ENCODE data around the gene TXNRD3. TPM values are rescaled to one million over a fixed set of nuclear protein-coding genes. Genes with fewer than 3 reads are reported as not detected.

Gene TXNRD3
- total RNA-seq, 3 donors from 2014 or later = 11.8 to 19.3 (median 16.4) TPM

GRCh38 chr3:126684218-126684751 lies 29.4 kb upstream of the TXNRD3 start:
- no peak for DNase-seq (ENCODE audit: low spot score in 2 of 2)
- H3K36me3 ChIP-seq = no peaks in the 10 kb centered on the region
- no peak overlapping the region for H3K4me3 ChIP-seq
- no peak for TF ChIP-seq POLR2AphosphoS5 (IDR thresholded peaks at IDR 0.05)
- TF ChIP-seq POLR2A (IDR thresholded peaks at IDR 0.05) = no peak
- no peak for TF ChIP-seq CTCF (IDR thresholded peaks at IDR 0.05)
- no peak overlapping the region for H3K27ac ChIP-seq
- H3K27me3 ChIP-seq = no peaks in the 10 kb centered on the region
- intact Hi-C loops (cut with DNase I; ENCODE audit: low total_unique reads) = no loop called here
- no peaks in the 10 kb centered on the region for H3K9me3 ChIP-seq
- no peaks in the 10 kb centered on the region for H3K4me1 ChIP-seq

GRCh38 chr3:126683069-126683468 lies 28.1 kb upstream of the TXNRD3 start:
- H3K4me3 ChIP-seq = no peak overlapping the region
- TF ChIP-seq POLR2A (IDR thresholded peaks at IDR 0.05) = no peak
- H3K9me3 ChIP-seq = no peaks in the 10 kb centered on the region
- no peaks in the 10 kb centered on the region for H3K4me1 ChIP-seq
- no peak for DNase-seq (ENCODE audit: low spot score in 2 of 2)
- no peaks in the 10 kb centered on the region for H3K36me3 ChIP-seq
- intact Hi-C loops (cut with DNase I; ENCODE audit: low total_unique reads) = no loop called here
- H3K27ac ChIP-seq = no peak overlapping the region
- no peaks in the 10 kb centered on the region for H3K27me3 ChIP-seq

GRCh38 chr3:126682009-126682408 lies 27.1 kb upstream of the TXNRD3 start:
- no peak overlapping the region for H3K4me3 ChIP-seq
- DNase-seq (ENCODE audit: low spot score in 2 of 2) = no peak
- no peak overlapping the region for H3K27ac ChIP-seq
- no peaks in the 10 kb centered on the region for H3K36me3 ChIP-seq
- intact Hi-C loops (cut with DNase I; ENCODE audit: low total_unique reads) = no loop called here
- H3K4me1 ChIP-seq = no peaks in the 10 kb centered on the region
- H3K27me3 ChIP-seq = no peaks in the 10 kb centered on the region
- TF ChIP-seq CTCF (IDR thresholded peaks at IDR 0.05) = no peak
- no peak for TF ChIP-seq POLR2AphosphoS5 (IDR thresholded peaks at IDR 0.05)
- no peak for TF ChIP-seq POLR2A (IDR thresholded peaks at IDR 0.05)
- H3K9me3 ChIP-seq = no peaks in the 10 kb centered on the region

- Histone ChIP-seq H3K9me3 (no peaks in the 10 kb centered on the region), H3K36me3 (no peaks in the 10 kb centered on the region), H3K4me3 (no peak overlapping the region), H3K4me1 (no peaks in the 10 kb centered on the region), H3K27ac (no peak overlapping the region), H3K27me3 (no peaks in the 10 kb centered on the region)
- TF ChIP-seq CTCF (IDR thresholded peaks at IDR 0.05) (no peak), POLR2AphosphoS5 (IDR thresholded peaks at IDR 0.05) (no peak), POLR2A (IDR thresholded peaks at IDR 0.05) (no peak)
- intact Hi-C loops (cut with DNase I; ENCODE audit: low total_unique reads) = no loop called here
- DNase-seq (ENCODE audit: low spot score in 2 of 2) = peak in 1 of 2 donors; percentile 7
Observed at GRCh38 chr3:126680667-126681055, 25.7 kb upstream of the TXNRD3 start.

- no peak overlapping the region for H3K27ac ChIP-seq
Observed at GRCh38 chr3:126679831-126680666, 25.1 kb upstream of the TXNRD3 start.

More at GRCh38 chr3:126679831-126680666, 25.1 kb upstream of the TXNRD3 start:
- TF ChIP-seq POLR2AphosphoS5 (IDR thresholded peaks at IDR 0.05) (no peak), POLR2A (IDR thresholded peaks at IDR 0.05) (no peak), CTCF (IDR thresholded peaks at IDR 0.05) (no peak)
- intact Hi-C loops (cut with DNase I; ENCODE audit: low total_unique reads) = no loop called here
- H3K9me3 ChIP-seq = no peaks in the 10 kb centered on the region
- H3K4me3 ChIP-seq = no peak overlapping the region
- no peaks in the 10 kb centered on the region for H3K27me3 ChIP-seq
- H3K36me3 ChIP-seq = no peaks in the 10 kb centered on the region
- peak in 1 of 2 donors; percentile 12 for DNase-seq (ENCODE audit: low spot score in 2 of 2)
- H3K4me1 ChIP-seq = no peaks in the 10 kb centered on the region

Measured in breast epithelium (tissue), 4 donors.